HS-27A (cell line): ENCODE measurements around the gene RASL12.
"Not testable (repeated sequence)": the region's sequence is repeated elsewhere in the genome, so short reads cannot be mapped to it uniquely, and the experiment has no call there.

Experiments used
- DNase-seq: peaks from one replicate; pipeline ENCODE4 v3.0.0-alpha.2; 2012; ENCODE audit warnings: low read depth, missing footprints

Gene RASL12

GRCh38 chr15:65028921-65029735, 38.7 kb downstream of the RASL12 start, which contains the start of gene MTFMT:
TSS of gene MTFMT (minus strand) at chr15:65029639. CDS start at chr15:65029613, 26 bp downstream.
- DNase-seq: no peak

GRCh38 chr15:65028338-65028737, 39.5 kb downstream of the RASL12 start:
- no peak for DNase-seq

- DNase-seq: no peak
Observed at GRCh38 chr15:65027593-65027992, 40.2 kb downstream of the RASL12 start.

GRCh38 chr15:65026756-65027155, 41.0 kb downstream of the RASL12 start:
- no peak for DNase-seq

GRCh38 chr15:65021488-65021887, 46.3 kb downstream of the RASL12 start:
- no peak for DNase-seq

- DNase-seq: no peak
Observed at GRCh38 chr15:65020419-65020818, 47.4 kb downstream of the RASL12 start.

- not testable (repeated sequence) for DNase-seq
Observed at GRCh38 chr15:65011198-65011597, 56.6 kb downstream of the RASL12 start.

- DNase-seq: no peak
Observed at GRCh38 chr15:65008983-65009382, 58.8 kb downstream of the RASL12 start.

- no peak for DNase-seq
Observed at GRCh38 chr15:65006876-65007275, 60.9 kb downstream of the RASL12 start.

- no peak for DNase-seq
Observed at GRCh38 chr15:65004993-65005392, 62.8 kb downstream of the RASL12 start.
